Mucosa of rectum (tissue), 2 donors: ENCODE results near the gene CLEC1B.
"Not testable (repeated sequence)": the region's sequence is repeated elsewhere in the genome, so short reads cannot be mapped to it uniquely, and the experiment has no call there.

Experiments used
- H3K27ac ChIP-seq, 2 donors: one replicate each; pipeline ENCODE4 v1.7.0; 2013; ENCODE audit warnings: inconsistent platforms in 2 of 2, low read depth in 2 of 2, low read length in 2 of 2
- H3K27me3 ChIP-seq, 2 donors: one replicate each; pipeline ENCODE4 v1.7.0; 2013; ENCODE audit warnings: low read length in 2 of 2; ENCODE audit not compliant: control insufficient read depth in 2 of 2, insufficient read depth in 2 of 2
- H3K36me3 ChIP-seq, 2 donors: one replicate each; pipeline ENCODE4 v1.7.0; 2013; ENCODE audit warnings: low read length in 2 of 2; ENCODE audit not compliant: control insufficient read depth in 2 of 2, insufficient read depth in 2 of 2
- H3K4me1 ChIP-seq, 2 donors: one replicate each; pipeline ENCODE4 v1.7.0; 2013; ENCODE audit warnings: low read length in 2 of 2, mild to moderate bottlenecking in 1 of 2; ENCODE audit not compliant: control insufficient read depth in 2 of 2, insufficient read depth in 2 of 2
- H3K4me3 ChIP-seq, 2 donors: one replicate each; pipeline ENCODE4 v1.7.0; 2013; ENCODE audit warnings: low read length in 2 of 2
- H3K9ac ChIP-seq, 2 donors: one replicate each; pipeline ENCODE4 v1.7.0; 2013; ENCODE audit warnings: low read length in 2 of 2, low read depth in 1 of 2, mild to moderate bottlenecking in 1 of 2
- H3K9me3 ChIP-seq, 2 donors: one replicate each; pipeline ENCODE4 v1.7.0; 2013; ENCODE audit warnings: low read length in 2 of 2; ENCODE audit not compliant: control insufficient read depth in 2 of 2
- donor health status: healthy.
- donor health status: Normal muscosa, but diverticular disease.

Gene CLEC1B

DNA sequence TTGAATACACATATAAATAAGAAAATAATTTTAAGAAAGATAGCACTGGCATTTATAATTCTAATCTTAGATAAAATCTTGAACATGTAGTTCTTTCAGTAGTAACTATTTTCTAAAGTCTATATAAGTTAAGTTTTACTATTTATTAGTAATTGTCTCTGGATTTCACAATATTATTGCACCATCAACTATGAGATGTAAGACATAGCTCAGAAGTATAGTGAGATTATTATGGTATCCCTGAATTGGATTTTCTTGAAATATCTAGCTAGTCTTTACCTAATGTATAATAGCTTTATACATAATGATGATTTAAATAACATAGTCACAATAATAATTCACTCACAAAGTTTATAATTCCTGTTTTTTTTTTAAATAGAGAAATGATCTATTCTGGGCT, 21.0 kb downstream of the CLEC1B start:
- Histone ChIP-seq H3K27me3 (no peaks in the 10 kb centered on the region), H3K4me3 (no peak overlapping the region), H3K4me1 (no peaks in the 10 kb centered on the region), H3K36me3 (no peaks in the 10 kb centered on the region), H3K27ac (no peak overlapping the region), H3K9me3 (no peaks in the 10 kb centered on the region), H3K9ac (no peak overlapping the region)

DNA sequence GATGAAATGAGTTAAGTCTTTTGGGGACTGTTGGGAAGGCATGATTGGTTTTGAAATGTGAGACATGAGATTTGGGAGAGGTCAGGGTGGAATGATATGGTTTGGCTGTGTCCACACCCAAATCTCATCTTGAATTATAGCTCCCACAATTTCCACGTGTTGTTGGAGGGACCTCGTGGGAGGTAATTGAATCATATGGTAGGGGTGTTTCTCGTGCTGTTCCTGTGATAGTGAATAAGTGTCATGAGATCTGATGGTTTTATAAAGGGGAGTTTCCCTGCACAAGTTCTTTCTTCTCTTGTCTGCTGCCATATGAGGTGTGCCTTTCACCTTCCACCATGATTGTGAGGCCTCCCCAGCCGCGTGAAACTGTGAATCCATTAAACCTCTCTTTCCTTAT, 22.3 kb downstream of the CLEC1B start:
- H3K4me3 ChIP-seq, H3K9ac ChIP-seq, H3K27me3 ChIP-seq, H3K4me1 ChIP-seq, H3K36me3 ChIP-seq, H3K9me3 ChIP-seq, H3K27ac ChIP-seq: not testable (repeated sequence)

DNA sequence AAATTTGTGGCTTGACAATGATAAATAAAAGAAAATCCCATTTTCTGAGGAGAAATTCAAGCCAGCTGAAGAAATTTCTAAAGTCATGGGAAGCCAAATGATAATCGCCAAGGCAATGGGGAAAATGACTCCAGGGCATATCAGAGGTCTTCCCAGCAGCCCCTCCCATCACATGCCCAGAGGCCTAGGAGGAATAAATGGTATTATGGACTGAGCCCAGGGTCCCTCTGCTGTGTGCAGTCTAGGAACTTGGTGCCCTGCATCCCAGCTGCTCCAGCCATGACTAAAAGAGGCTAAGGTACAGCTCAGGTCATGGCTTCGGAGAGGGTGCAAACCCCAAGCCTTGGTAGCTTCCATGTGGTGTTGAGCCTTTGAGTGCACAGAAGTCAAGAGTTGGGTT, 23.3 kb downstream of the CLEC1B start:
- no peak overlapping the region for H3K4me3 ChIP-seq
- no peak overlapping the region for H3K9ac ChIP-seq
- no peaks in the 10 kb centered on the region for H3K36me3 ChIP-seq
- no peaks in the 10 kb centered on the region for H3K9me3 ChIP-seq
- H3K4me1 ChIP-seq: no peaks in the 10 kb centered on the region
- H3K27ac ChIP-seq: no peak overlapping the region
- H3K27me3 ChIP-seq: no peaks in the 10 kb centered on the region

DNA sequence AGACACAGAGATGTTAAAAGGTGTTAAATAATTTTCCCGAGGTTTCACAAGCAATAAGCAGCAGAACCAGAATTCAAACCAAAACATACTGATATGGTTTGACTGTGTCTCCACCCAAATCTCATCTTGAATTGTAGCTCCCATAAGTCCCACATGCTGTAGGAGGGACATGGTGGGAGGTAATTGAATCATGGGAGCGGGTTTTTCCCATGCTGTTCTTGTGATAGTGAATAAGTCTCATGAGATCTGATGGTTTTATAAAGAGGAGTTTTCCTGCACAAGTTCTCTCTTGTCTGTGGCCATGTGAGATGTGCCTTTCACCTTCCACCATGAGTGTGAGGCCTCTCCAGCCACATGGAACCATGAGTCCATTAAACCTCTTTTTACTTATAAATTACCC, 24.2 kb downstream of the CLEC1B start:
- H3K36me3 ChIP-seq, H3K9me3 ChIP-seq, H3K9ac ChIP-seq, H3K4me3 ChIP-seq, H3K27ac ChIP-seq, H3K27me3 ChIP-seq, H3K4me1 ChIP-seq: not testable (repeated sequence)

DNA sequence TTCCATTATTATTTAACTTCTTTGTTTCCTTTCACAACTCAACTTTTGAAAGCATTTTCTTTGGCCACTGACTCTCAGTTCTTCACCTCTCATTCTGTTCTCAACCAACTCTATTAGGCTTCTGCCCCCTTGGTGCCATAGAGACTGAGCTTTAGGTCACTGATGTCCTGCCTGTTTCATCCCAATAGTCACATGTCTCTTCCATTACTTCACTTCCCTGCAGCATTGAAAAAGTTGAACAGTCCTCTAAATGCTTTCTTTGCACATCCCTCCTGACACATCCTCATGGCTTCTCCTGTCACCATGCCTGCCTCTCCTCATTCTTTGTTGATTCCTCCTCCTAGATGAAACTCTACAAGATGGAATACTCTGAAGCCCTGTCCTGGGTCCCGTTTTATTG, 25.0 kb downstream of the CLEC1B start:
- no peaks in the 10 kb centered on the region for H3K36me3 ChIP-seq
- H3K9ac ChIP-seq: no peak overlapping the region
- H3K27me3 ChIP-seq: no peaks in the 10 kb centered on the region
- H3K4me1 ChIP-seq: no peaks in the 10 kb centered on the region
- no peak overlapping the region for H3K4me3 ChIP-seq
- no peaks in the 10 kb centered on the region for H3K9me3 ChIP-seq
- H3K27ac ChIP-seq: no peak overlapping the region

DNA sequence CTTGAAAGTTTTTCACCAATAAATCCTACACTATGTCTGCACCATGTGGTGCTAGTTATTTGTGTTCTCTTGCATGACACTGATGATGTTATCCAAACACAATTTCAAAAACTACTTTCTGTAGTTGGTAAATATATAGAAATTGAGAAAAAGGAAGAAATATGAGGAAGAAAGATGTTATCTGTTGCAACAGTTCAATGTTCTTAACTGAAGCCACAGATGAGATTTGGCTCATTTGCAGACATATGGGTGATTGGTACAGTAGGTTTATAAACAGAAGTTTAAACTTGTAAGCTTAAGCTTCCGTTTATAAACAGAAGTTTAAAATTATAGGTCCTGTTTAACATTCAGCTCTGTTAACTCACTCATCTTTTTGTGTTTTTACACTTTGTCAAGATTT, 27.7 kb downstream of the CLEC1B start, which contains the start of gene CLEC12A:
CLEC12A (plus strand) TSS at position 229 of the 400 bp plus-strand sequence. CDS start 188 bp downstream, outside the sequence.
- H3K36me3 ChIP-seq: no peaks in the 10 kb centered on the region
- no peak within 1 kb of the TSS for H3K4me3 ChIP-seq
- no peaks in the 10 kb centered on the region for H3K27me3 ChIP-seq
- H3K9me3 ChIP-seq: no peaks in the 10 kb centered on the region
- no peak within 1 kb of the TSS for H3K27ac ChIP-seq
- H3K4me1 ChIP-seq: no peaks in the 10 kb centered on the region
- H3K9ac ChIP-seq: no peak within 1 kb of the TSS

DNA sequence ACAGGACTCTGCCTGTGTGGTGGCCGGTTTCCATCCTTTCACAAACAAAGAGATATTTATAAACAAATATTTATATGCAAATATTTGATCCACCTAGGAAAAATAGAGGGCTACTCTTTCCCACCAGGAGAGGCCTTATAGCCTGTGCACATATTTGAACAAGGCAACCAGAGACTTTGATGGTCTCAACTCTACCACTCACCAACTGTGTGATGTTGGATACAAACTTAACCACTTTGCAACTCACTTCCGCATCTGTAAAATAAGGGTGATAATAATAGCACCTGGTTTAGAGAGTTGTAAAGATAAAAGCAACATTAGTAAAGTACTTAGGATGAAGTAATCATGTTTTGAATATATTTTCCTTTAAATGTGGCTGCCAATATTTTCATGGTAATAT, 29.2 kb downstream of the CLEC1B start:
- Histone ChIP-seq H3K27me3 (no peaks in the 10 kb centered on the region), H3K9ac (no peak overlapping the region), H3K27ac (no peak overlapping the region), H3K9me3 (no peaks in the 10 kb centered on the region), H3K36me3 (no peaks in the 10 kb centered on the region), H3K4me1 (no peaks in the 10 kb centered on the region), H3K4me3 (no peak overlapping the region)

DNA sequence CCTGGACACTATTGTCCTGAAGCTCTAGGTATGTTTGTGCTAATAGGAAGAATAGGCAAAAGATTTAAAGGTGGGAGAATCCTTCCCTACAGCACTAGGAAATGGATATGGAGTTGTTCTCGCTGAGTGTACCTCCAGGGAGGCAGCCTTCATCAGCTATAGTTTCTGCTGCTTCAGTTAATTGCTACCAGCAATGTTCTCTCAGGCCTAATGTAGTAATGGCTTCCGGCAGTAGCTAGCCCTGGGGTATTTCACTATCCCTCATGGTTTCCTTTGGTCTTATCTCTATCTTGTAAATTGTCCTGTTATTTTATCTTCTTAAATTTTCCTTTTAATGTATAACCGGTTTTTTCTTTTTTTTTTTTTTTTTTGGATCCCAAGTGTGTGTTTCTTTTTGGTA, 37.0 kb downstream of the CLEC1B start:
- Histone ChIP-seq H3K9me3 (no peaks in the 10 kb centered on the region), H3K4me1 (no peaks in the 10 kb centered on the region), H3K27ac (no peak overlapping the region), H3K9ac (no peak overlapping the region), H3K36me3 (no peaks in the 10 kb centered on the region), H3K27me3 (no peaks in the 10 kb centered on the region), H3K4me3 (no peak overlapping the region)

DNA sequence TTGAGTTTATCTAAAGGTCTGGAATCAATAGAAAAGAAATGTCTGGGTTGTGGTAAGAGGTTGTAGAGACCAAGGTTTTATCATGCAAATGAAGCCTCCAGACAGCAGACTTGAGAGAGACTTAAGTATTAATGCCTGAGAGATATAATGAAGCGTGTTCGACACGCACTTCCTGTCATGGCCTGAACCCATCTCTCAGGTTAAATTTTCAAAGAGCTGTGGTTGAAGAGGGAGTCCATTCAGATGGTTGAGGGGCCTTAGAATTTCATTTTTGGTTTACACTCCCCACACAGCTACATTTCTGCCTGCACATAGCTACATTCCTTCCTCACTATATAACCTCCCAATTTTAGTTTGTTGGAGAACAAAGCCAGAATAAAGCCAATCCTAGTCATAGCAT, 37.8 kb downstream of the CLEC1B start:
- Histone ChIP-seq H3K4me1 (no peaks in the 10 kb centered on the region), H3K9me3 (no peaks in the 10 kb centered on the region), H3K4me3 (no peak overlapping the region), H3K27me3 (no peaks in the 10 kb centered on the region), H3K9ac (no peak overlapping the region), H3K27ac (no peak overlapping the region), H3K36me3 (no peaks in the 10 kb centered on the region)

DNA sequence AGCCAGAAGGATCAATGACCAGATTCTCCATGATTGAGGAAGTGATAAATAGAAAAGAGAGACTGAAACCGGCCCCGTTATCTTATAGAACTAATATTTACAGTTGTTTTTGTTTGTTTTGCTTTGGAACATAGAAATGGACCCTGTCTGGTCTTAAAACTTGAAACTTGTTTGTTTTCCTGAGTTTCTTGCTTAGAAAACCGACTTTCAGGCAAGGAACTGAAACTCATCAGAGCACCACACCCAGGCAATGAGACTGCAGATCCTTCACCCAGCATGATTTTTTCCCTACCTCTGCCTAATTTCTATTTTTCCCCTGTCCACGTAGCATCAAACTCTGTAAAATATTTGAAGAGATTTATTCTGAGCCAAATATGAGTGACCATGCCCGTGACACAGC, 38.3 kb downstream of the CLEC1B start:
- no peak overlapping the region for H3K27ac ChIP-seq
- H3K36me3 ChIP-seq: no peaks in the 10 kb centered on the region
- no peaks in the 10 kb centered on the region for H3K4me1 ChIP-seq
- H3K9ac ChIP-seq: no peak overlapping the region
- no peaks in the 10 kb centered on the region for H3K9me3 ChIP-seq
- H3K27me3 ChIP-seq: no peaks in the 10 kb centered on the region
- no peak overlapping the region for H3K4me3 ChIP-seq

DNA sequence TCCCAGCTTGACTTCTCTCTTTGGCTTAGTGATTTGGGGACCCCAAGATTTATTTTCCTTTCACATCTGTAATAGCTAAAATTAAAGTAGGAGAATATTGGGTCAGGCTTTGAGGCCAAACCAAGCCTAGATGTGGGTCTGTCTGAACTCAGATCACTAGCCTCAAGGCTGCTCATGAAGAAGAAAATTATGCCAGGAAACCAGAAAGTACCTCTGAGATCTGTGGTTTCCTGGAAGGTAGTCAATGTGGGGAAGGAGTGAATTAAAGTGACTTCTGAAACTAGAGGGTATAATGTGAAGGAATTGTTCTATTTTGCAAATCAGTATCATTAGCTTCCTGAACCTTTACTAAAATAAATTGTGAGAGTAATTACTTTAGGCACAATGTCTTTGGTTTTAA, 41.1 kb downstream of the CLEC1B start:
- no peaks in the 10 kb centered on the region for H3K36me3 ChIP-seq
- no peaks in the 10 kb centered on the region for H3K9me3 ChIP-seq
- H3K9ac ChIP-seq: no peak overlapping the region
- no peak overlapping the region for H3K27ac ChIP-seq
- H3K27me3 ChIP-seq: no peaks in the 10 kb centered on the region
- H3K4me3 ChIP-seq: no peak overlapping the region
- no peaks in the 10 kb centered on the region for H3K4me1 ChIP-seq
